Epidermal melanocyte (primary cell): ENCODE data around the gene FLNA.
"Not testable (repeated sequence)": the region's sequence is repeated elsewhere in the genome, so short reads cannot be mapped to it uniquely, and the experiment has no call there.

Experiments
- DNase-seq: peaks from one replicate; pipeline ENCODE4 v3.0.0; 2011; ENCODE audit warnings: low spot score; ENCODE audit not compliant: insufficient read length

The FLNA gene

DNA sequence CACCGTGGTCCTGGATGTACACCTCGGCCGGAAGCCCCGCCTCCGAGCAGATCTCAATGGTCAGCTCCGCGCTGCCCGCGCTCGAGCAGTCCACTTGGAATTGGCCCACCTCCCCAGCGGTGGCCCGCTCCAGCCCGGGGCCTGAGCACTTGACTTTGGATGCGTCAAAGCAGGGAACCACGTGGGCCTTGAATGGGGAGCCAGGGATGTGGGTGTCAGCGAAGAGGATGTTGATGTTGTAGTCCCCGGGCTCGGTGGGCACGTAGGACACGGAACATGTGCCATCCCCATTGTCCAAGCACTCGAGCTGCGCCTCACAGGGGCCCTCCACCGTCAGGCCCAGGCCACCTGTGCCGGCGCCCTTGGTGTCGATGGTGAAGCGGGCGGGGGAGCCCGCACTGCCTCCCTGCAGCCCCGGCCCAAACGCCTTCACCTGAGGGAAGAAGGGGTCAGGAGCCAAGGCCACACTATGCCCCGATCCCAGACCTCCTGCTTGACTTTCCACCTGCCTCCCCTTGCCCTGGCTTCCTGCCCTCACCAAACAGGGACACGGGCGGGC, 14.2 kb downstream of the FLNA start:
- DNase-seq, result no peak

DNA sequence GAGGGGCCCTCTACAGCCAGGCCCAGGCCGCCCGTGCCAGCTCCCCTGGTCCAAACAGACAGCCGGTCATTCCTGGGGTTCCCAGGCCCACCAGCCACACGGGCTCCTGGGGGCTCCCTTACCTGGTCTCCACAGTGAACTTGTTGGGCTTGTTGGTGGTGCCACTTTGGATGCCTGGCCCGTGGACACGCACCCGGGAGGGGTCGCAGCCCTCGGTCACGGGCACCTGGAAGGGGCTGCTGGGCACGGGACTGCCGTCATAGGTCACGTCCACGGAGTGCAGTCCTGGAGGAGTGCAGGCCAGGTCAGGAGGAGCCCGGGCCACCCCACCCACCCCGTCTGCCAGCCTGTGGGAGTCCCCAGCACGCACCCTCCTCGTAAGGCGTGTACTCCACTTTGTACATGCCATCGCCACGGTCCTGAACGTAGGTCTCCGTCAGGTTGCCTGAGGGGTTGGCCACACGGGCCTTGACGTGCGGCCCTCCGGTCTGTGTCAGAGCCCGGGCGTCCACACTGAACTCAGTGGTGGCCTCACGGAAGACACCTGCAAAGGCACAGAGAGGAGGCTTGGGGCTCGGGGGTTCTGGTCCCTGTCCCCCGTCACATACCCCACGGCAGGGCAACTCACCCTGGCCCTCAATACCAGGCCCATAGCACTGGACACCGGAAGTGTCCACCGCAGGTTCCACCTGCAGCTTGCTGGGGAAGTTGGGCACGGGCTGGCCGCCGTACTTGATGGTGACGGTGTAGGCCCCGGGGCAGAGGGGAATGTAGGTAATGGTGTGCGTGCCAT, 14.9 kb downstream of the FLNA start:
- no peak for DNase-seq

DNA sequence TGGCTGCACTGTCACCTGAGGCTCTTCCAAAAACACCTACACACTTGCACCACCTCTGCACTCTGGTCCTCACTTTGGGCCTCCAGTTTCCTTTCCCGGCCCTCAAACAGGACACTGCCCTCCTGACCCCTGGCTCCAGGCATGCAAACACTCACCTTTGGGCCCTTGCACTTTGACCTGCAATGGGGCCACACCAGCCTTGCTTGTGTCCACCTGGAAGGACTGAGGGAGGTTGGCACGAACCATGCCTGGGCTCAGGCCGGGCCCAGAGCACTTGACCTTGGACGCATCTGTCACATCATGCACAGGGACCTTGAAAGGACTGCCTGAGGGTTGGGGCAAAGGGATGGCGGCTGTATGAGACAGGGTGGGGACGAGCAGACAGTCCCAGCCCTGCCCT, 15.6 kb downstream of the FLNA start:
- DNase-seq, result no peak

DNA sequence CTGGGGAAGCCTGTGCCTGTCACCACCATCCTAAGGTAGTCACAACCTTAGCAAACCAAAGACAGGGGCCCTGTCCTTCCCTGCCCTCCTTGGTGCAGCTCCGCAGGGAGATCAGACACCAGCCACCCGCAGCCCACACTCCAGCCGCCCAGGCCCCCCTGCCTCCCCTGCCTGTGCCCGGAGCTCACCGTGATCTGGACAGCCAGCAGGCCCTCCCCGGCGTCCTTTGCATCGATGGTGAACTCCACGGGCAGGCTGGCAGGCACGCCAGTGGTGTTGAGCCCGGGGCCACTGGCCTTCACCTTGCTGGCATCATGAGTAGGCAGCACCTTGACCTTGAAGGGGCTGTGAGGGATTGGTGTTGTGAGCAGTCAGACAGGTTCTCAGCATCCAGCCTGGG, 16.4 kb downstream of the FLNA start:
- no peak for DNase-seq

DNA sequence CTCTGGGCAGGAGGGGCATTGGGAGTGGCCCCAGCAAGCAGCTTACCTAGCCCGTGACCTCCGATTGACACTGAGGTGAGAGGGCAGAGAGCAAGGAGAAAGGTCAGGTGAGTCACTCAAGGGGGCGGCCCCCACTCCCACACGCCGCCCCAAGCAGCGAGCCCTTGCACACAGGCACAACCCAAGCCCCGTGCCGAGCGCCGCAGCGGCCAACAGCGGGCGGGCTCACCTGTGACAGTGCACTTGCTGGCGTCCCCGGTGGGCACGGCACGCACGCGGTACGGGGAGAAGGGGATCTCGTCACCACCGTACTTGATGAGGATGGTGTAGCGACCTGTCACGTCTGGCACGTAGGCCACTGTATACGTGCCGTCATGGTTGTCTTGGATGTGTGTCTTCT, 17.2 kb downstream of the FLNA start:
- no peak for DNase-seq

DNA sequence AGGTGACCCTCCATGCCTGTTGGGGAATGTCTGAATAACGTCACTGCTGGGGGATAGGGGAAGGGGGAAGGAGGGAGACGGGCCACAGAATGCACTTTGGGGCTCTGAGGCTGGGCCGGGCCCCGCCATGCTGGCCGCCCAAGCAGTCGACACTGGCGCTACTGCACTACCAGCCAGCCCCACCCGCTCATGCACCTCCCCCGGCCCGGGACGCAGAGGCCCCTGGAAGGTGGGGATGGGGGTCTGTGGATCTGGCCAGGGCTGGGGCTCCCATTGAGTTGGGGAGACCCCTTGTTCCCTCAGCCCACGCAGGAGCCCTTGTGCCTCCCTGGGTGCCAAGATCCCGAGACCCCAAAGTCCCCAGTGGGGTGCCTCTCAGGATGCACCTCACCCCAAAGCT, 17.8 kb downstream of the FLNA start:
- no peak for DNase-seq

DNA sequence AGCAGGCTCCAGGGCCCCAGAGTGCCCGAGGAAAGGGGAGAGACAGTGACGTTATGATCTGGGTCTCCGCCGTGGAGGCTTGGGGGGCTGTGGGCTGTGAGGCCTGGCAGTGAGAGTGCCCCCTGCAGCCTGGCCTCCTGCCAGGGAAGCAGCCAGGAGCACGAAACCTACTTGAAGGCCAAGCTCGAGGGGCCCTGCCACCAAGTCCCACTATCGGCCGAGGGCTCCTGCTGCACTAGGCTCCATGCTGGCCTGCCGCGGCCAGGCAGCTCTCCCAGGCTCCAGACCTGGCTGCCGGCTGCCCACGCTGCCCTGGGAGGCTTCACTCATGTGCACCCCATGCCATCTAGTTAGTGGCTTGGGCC, 18.7 kb downstream of the FLNA start:
- no peak for DNase-seq

DNA sequence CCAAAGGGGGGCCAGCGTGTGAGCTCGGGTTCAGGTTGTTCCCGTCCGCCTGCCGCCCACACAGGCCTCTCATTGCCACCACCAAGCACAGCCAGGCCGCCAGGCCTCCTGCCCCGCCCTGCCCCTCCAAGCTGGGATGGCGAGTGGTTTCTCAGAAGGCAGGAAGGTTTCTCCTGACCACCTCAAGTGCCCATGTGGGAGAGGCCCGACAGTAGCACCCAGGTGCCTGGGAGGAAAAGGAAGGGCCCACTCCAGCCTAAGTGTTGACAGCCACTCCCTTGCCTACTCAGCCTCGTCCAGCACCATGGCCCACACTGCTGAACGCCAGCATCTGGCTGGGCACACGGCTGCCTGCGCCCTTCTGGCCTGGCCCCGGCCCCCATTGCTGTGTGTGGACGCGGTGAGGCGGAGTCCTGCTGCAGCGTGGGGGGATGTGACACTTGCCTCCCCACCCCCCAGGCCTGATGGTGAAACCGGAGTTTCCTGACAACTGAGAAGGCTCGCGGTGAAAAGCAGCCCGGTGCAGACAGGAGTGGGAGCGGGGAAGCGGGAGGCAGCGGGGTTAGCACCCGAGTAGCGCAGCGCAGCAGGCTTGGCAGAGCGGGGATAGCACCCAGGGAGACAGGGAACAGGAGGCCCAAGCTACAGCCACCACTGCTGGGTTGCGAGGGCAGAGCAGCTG, 19.2 kb downstream of the FLNA start:
- no peak for DNase-seq

DNA sequence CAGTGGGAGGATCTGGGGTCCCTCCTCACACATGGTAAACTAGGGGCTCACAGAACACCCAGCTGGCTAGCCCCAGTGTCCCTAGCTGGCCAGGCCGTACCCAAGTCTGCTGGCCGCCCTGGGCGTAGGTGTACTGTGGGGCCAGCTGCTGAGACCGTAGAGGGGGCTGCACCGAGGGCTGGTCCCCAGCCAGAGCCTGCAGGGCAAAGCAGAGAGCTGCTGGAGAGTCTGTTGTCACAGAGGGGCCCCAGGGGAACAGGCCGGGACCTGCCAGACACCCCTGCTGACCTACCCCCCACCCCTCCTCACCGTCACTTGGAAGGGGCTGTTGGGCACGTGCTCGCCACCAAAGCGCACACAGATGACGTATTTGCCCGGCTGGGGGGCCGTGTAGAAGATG, 19.9 kb downstream of the FLNA start:
- DNase-seq, result no peak

DNA sequence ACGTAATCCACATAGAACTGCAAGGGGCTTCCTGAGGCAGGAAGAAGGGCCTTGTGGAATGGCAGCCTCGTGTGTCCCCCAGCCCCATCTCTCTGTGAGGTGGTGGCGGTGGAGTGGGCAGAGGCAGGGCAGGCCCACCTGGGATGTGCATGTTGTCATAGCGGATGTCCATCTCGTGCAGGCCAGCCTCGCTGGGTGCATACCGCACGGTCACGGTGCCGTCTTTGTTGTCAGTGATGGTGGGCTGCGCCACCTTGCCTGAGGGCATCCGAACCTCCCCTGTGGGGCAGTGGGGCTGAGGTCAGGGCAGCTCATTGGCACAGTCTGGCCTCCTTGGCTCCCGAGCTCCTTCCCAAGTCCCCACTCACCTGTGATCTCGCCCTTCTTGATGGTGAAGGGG, 20.4 kb downstream of the FLNA start:
- no peak for DNase-seq

DNA sequence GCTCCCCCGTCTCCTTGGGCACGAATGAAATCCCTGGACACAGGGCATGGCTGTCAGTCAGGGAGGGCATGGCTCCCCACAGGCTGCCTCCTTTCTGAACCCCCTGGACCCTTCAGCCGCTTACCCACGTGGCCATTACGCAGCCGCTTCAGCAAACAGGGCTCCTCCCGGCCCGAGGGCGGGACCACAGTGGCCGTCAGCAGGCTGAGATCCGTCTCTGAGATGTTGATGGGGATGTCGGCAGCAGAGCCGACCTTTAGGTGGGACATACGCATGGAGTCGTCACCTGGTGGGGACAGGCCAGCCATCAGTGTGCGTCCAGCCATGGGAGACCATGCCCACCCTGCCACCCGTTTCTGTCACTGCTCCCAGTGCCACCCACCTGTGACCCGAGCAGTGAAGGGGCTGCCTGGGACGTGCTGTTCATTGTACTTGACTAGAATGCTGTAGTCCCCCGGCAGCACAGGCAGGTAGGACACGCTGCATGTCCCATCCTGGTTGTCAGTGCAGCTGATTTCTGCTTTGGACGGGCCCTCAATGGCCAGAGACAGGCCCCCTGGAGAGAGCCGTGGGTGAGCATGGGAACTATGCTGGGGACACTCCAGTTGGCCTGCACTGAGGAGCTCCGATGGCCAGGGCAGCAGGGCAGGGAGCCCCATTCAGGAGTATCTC, 21.1 kb downstream of the FLNA start:
- DNase-seq, result no peak

DNA sequence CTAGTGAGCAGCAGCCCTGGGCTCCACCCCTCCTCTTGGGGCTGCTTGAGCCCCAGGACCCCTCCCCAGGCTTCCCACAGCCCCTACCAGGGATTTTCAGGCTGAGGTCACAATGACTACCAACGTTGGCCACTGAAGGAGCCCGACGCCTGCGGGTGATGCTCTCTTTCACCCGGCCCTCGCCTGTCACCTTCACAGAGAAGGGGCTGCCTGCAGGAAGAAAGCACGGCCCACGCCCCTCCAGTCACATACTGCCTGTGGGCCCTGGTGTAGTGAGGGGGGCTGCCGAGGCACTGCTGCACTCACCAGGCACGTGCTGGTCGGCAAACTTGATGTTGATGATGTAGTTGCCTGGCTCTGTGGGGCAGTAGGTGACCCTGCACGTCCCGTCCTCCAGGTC, 22.0 kb downstream of the FLNA start:
- no peak for DNase-seq

DNA sequence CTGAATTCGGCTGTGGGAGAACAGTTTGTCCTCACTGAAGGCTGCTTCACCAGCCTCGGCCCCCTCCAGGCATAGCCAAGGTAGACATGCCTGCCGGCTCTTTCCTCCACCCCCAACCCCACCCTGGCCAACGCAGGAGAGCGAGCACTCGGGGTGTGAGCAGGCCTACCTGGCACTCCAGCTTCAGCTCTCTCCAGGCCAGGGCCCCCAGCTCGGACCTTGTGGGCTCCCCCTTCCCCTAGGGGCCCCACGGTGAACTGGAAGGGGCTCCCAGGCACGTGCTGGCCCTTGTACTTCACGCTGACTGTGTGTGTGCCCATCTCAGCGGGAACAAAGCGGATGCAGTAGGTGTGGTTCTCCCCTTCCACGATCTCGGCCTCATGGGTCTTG, 22.4 kb downstream of the FLNA start:
- DNase-seq, result no peak

DNA sequence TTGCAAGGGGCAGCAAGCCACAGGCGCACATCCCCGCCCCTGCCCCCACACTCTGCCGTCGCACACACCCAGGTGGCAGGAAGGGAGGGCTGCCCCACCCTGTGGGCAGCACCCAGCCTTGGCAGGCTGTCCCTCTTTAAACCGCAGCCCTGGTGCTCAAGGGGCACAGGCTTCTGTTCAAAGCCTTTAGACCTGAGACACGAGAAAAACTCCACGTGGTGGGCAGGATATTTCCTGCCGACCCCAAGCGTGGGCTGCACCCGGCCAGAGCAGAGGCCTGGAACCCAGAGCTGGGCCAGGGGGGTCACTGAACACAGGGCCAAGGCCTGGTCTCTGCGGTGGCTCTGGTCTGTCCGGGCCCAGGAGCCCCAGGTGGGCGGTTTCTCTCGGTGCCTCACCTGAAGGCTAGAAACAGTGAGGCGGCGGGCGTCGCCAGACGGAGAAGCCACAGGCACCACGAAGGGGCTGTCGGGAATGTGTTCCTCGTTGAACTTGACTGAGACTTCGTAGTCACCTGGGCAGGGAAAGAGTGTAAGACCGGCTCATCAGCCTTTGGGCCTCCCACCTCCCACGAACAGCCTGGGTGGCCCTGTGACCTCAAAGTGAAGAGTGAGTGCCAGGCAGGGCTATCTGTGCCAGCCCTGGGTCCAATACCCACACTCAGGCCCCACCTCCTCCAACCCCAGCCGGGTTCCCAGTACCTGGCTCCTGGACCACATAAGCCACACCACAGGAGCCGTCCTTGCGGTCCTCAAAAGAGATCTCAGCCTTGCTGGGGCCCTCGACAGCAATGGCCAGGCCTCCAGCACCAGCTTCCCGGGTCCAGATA, 23.0 kb downstream of the FLNA start:
- no peak for DNase-seq

DNA sequence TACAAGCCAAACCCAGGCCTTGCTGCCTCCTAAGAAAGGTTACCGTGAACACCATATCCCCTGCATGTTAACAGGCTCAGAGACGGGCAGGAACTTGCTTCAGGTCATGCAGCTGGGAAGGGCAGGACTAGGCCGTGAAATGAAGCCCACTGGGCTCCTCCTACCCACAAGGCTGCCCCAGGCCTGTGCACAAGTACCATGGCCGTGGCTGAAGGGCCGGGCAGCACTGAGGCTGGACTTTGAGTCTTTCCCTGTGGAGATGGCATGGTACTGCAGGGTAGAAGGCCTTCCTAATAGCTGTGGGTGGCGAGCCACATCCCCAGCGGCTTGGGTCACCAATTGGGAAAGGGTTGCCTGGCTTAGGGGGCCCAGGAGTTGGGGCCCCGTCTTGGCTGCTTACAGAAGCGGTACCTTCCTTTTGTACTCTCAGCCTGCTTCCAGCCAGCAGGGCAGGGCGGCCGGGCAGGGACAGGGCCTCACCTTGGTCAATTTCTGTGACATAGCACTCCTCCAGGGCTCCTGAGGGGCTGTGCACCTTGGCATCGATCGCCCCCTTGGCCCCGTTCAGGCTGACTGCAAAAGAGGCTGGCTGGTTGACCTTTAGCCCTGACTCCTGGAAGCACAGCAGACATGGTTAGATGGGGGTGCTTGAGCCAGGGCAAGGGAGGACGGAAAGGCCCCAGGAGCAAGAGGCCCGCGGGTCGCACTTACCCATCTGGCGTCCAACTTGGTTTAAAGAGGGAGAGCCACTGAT, 23.8 kb downstream of the FLNA start:
- DNase-seq, result no peak

DNA sequence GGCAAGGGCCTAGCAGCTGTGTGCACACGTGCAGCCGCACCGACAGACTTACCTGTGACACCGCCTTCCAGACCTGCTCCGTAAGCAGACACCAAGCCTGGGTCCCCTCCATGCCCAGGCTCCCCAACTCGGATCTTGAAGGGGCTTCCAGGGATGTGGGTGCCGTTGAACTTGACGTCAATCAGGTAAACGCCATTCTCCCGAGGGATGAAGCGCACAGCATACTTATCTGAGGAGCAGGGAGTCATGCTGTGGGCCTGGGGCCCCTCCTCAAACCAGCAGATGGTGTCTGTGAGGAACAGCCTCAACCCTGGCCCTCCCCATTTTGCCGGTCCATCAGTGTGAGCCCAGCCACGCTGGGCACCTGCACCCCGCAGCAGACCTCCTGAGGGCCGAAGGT, 24.5 kb downstream of the FLNA start:
- DNase-seq, result no peak

DNA sequence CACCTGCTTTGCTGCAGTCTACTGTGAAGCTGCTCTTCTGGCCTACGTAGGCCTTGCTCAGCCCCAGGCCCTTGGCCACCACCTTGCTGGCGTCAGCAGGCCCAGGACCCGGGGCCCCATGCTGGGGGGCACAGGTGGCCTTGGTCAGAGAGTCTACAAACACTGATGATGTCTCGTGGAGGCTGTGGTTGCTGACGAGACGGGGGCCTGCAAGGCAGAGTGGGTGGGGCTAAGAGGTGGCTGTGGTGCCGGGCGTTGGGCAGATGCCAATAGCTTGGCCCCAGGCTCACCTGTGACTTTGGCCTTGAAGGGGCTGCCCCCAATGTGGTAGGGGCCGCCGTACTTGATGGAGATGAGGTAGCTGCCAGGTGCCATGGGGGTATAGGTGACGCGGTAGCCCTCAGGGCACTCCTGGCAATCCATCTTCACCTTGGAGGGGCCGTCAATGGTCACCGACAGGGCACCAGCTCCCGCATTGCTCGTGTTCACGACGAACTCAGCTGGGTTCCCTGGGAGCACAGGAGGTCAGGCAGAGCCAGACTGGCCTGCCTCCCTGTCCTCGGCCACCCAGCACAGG, 25.0 kb downstream of the FLNA start:
- DNase-seq, result no peak

DNA sequence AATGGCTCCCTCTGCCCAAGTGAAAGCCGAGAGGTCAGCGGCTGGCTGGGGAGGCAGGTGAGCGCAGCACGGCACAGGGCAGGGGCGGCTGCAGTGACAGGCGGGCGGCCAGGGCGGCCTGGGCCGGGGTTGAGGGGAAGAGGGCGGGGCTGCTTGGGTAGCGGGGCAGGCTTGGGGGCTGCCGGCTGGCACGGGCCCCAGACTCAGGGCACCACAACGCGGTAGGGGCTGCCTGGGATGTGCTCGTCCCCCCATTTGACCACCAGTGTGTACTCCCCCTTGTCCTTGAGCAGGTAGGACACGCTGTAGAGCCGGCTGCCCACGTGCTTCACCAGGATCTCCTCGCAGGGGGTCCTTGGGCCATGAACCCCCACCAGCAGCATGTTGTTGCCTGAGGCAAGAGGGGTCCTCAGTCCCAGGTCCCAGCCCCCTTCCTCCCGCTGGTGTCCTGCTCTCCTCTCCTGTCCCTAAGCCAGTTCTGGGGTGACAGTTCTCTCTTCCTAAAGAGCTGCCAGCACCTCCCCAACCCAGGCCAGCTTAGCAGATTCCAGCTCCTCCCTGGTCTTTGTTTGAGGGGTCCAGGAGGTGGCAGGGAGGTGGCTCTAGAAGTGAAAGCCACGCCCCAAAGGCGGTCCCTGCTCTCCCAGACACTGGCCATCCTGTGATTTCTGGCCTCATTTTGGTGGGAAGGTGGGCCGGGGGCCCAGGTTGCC, 25.6 kb downstream of the FLNA start:
- no peak for DNase-seq

DNA sequence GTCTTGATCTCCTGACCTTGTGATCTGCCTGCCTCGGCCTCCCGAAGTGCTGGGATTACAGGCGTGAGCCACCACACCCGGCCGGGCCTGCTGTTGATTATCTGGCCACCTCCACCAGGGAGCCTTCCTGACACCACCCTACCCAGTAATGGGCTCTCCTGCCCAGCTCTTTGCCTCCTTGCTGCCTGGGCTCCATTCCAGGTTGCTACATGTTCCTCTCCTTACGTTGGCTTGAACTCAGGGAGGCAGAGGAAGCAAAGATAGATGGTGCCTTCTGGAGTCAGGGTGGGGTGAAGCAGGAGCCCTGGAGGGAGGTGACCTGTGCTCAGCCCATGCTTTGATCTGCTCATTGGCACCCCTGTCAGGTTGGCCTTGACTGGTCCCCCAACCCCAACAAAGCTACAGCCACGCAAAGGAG, 26.3 kb downstream of the FLNA start:
- DNase-seq, result no peak

DNA sequence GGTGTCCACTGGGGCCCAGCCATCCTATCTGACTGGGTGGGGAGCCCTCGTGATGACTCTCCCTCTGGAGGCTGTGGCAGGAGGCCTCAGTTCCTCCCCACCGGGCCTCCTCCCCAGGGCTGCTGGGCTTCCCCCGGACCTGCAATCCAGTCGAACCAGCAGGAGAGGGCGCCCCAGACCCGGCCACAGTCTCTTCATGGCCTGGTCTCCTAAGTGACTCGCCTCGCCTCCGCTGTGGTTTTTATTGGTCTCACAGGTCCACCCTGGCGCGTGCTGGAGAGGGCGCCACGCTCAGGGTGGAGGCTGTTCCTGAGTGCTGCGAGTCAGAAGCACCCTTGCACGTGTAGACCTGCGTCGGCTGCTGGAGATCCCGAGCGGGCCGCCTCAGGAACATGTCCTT, 30.8 kb downstream of the FLNA start:
- not testable (repeated sequence) for DNase-seq
